Measurements from ENCODE around the gene TAS2R38.

The TAS2R38 gene

GRCh38 chr7:141975806-141976523 lies 2.4 kb upstream of the TAS2R38 start:
- DNase-seq: peak; percentile 29

GRCh38 chr7:141974831-141975230 lies 1.3 kb upstream of the TAS2R38 start:
- DNase-seq: no peak

GRCh38 chr7:141960687-141961422 lies 12.7 kb downstream of the TAS2R38 start:
- DNase-seq: no peak

- DNase-seq: no peak
Observed at GRCh38 chr7:141956084-141956483, 17.5 kb downstream of the TAS2R38 start.

GRCh38 chr7:141954334-141954733 lies 19.2 kb downstream of the TAS2R38 start:
- DNase-seq: no peak

GRCh38 chr7:141952461-141952860 lies 21.1 kb downstream of the TAS2R38 start:
- DNase-seq: no peak

GRCh38 chr7:141950806-141951205 lies 22.8 kb downstream of the TAS2R38 start:
- DNase-seq: no peak

- no peak for DNase-seq
Observed at GRCh38 chr7:141949911-141950310, 23.7 kb downstream of the TAS2R38 start.

- DNase-seq: no peak
Observed at GRCh38 chr7:141949451-141949850, 24.1 kb downstream of the TAS2R38 start.

- no peak for DNase-seq
Observed at GRCh38 chr7:141949021-141949420, 24.6 kb downstream of the TAS2R38 start.

- DNase-seq: no peak
Observed at GRCh38 chr7:141946796-141947195, 26.8 kb downstream of the TAS2R38 start, which contains the start of gene CLEC5A. Gene CLEC5A (minus strand): TSS chr7:141946974. CDS start chr7:141946292, 682 bp downstream.

- no peak for DNase-seq
Observed at GRCh38 chr7:141945356-141945755, 28.2 kb downstream of the TAS2R38 start.

- no peak for DNase-seq
Observed at GRCh38 chr7:141944811-141945210, 28.8 kb downstream of the TAS2R38 start.

GRCh38 chr7:141943846-141944245 lies 29.7 kb downstream of the TAS2R38 start:
- DNase-seq: no peak

GRCh38 chr7:141941075-141941474 lies 32.5 kb downstream of the TAS2R38 start:
- no peak for DNase-seq

GRCh38 chr7:141930211-141930610 lies 43.4 kb downstream of the TAS2R38 start:
- DNase-seq: no peak

- DNase-seq: no peak
Observed at GRCh38 chr7:141928845-141929195, 44.8 kb downstream of the TAS2R38 start.

GRCh38 chr7:141928146-141928844 lies 45.3 kb downstream of the TAS2R38 start:
- no peak for DNase-seq
